Urothelium cell line (cell line): ENCODE measurements around the gene JMJD8.

Source experiments
- DNase-seq: peaks from one replicate; pipeline ENCODE4 v3.0.0; 2011; ENCODE audit warnings: low spot score, mixed read lengths
- FAIRE-seq: peaks from 2 replicates; lab custom pipeline; 2011; peaks lifted over from hg19 to GRCh38; lab: Jason Lieb, UNC

Gene JMJD8

DNA sequence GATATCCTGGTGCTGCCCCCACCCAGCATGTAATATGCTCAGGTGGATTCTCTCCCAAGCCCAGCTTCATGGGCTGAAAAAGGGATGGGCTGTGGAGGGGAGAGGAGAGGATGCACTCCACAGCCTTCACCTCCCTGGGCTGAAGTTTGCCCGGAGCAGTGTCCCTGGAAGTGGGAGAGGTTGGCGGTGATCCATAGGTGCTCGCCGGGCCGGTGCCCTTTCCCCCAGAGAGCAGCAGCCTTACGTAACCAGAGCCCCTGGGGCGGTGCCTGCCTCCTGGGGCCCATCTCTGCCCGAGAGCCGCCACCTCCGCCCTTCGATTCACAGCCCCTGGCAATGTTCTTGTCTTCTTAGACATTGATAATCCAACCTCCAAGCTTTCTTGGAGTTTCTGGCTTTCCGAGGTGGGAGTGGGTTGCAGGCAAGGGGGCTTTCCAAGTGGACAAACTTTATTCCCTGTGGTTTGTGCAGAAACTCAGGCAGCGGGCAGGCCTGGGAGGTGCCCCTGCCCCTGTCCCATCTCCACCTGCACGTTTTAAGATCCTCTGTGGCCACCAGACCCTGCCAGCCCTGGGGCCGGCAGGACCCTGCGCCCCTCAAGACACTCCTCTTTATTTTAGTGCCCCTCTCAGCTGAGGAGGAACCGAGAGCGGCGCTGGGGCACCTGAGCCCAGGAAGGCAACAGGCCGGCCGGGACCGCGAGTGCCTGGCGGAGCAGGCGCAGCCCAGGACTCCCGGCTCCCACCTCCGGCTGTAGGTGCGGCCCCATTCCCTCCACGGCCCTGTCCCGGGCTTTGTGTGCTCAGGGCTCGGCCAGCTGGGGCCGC lies 38.1 kb downstream of the JMJD8 start:
- DNase-seq (no peak), FAIRE-seq (no peak)

GRCh38 chr16:644556-644955 lies 39.6 kb downstream of the JMJD8 start:
- DNase-seq (no peak), FAIRE-seq (no peak)

GRCh38 chr16:643050-643368 lies 41.1 kb downstream of the JMJD8 start:
- no peak for DNase-seq
- no peak for FAIRE-seq

DNA sequence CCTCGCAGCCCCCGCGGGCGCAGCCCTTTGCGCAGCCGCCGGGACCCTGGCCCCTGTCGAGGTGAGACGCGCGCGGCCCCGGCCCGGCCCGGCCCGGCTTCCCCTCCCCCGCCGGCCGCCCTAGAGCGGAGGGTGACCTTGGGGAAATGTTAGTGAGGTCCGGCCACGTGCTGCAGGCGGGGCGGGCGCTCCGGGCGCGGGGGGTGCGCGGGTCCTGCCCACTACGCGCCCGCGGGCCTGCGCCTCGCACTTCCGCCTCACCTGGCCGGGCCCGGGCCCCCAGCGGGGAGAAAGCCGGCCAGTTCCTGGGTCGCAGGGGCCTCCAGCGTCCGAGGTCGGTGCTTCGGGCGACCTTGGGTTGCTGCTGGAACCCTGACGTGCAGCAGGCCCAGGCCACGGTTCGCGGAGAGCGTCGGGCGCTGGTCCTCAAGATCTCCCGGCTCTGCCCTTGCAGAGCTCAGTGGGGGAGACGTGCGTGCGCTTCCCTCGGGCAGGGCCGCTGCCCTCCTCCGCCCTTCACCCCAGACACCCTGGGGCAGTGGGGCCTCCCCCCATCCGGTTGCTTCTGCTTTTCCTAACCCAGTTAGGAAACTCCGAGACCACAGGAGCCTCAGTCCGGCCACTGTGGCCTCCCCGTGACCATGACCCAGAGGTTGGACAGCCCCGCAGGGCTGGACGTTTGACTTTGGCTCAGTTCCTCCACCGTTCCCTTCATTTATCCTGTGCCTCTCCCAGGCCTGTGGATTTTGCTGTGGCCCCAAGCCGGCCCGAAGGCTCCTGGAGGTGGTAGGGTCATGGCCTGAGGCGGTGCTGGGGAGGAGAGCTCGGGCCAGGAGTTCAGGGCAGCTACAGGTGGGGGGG lies 41.7 kb downstream of the JMJD8 start:
- DNase-seq (peak; percentile 48), FAIRE-seq (no peak)

DNA sequence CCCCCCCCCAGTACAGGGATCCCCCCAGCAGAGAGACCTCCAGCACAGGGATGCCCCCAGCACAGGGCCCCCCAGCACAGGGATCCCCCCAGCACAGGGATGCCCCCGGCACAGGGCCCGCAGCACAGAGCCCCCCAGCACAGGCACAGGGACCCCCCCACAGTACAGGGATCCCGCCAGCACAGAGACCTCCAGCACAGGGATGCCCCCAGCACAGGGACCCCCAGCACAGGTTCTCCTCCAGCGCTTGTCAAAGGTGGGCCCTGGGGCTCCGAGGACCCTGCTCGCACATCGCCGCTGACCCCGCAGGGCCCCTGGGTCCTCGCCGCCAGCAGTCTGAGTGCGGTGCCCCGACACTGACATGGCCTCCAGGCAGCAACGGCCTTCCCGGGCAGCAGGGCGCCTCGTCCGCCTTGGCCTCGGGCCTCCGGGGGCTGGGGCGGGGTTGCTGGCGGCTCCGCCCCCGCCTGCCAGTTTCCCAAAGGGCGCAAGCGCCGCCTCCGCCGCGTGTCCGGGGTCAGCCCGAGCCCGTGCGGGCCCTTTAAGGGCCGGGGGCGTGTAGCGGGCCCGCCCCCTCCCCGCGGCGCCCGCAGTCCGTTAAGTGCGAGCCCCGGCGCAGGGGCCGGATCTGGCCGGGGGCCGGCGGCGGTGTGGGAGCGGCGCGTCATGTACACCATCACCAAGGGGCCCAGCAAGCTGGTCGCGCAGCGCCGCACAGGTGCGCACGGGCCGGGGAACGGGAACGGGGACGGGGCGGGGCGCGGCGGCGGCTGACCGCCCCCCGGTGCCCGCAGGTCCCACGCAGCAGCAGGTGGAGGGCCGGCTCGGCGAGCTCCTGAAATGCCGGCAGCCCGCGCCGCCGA lies 42.6 kb downstream of the JMJD8 start, which contains the start of gene MCRIP2:
Gene MCRIP2 (plus strand): TSS at position 503 of the 863 bp plus-strand sequence. CDS start 164 bp downstream, at position 667.
- no peak for FAIRE-seq
- peak; percentile 88 for DNase-seq

DNA sequence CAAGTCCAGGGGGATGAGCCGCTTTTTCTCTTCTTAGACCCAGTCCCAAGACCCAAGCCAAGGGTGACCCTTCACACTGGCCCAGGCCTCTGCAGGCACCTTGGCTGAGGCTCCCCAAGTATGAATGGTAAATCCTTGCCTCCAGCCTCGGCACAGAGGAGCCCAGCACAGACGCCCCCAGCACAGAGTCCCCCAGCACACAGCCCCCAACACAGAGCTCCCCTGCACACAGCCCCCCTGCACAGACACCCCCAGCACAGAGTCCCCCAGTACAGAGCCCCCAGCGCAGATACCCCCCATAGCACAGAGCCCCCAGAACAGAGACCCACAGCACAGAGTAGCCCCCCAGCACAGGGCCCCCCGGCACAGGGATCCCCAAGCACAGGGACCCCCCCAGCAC lies 43.5 kb downstream of the JMJD8 start:
- no peak for DNase-seq
- no peak for FAIRE-seq

DNA sequence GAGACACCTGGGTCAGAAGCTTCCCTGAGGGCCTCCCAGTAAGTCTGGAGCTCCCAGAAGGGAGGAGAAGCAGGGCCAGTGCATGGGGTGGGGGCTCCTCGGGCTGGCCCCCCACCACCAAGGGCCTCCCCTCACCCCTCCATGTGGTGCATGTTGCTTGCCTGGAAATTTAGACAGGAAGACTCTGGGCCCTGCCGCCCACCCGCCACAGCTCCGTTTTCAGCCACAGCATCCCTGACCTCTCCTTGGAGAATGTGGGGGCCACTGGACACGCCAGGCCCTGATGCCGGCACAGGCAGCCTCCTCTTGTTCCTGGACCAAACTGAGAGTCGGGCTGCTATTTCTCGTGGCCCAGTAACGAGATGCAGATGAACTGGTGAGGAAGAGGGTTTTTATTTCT lies 45.3 kb downstream of the JMJD8 start:
- no peak for FAIRE-seq
- no peak for DNase-seq

- DNase-seq (no peak), FAIRE-seq (no peak)
Observed at GRCh38 chr16:638034-638543, 46.0 kb downstream of the JMJD8 start.

DNA sequence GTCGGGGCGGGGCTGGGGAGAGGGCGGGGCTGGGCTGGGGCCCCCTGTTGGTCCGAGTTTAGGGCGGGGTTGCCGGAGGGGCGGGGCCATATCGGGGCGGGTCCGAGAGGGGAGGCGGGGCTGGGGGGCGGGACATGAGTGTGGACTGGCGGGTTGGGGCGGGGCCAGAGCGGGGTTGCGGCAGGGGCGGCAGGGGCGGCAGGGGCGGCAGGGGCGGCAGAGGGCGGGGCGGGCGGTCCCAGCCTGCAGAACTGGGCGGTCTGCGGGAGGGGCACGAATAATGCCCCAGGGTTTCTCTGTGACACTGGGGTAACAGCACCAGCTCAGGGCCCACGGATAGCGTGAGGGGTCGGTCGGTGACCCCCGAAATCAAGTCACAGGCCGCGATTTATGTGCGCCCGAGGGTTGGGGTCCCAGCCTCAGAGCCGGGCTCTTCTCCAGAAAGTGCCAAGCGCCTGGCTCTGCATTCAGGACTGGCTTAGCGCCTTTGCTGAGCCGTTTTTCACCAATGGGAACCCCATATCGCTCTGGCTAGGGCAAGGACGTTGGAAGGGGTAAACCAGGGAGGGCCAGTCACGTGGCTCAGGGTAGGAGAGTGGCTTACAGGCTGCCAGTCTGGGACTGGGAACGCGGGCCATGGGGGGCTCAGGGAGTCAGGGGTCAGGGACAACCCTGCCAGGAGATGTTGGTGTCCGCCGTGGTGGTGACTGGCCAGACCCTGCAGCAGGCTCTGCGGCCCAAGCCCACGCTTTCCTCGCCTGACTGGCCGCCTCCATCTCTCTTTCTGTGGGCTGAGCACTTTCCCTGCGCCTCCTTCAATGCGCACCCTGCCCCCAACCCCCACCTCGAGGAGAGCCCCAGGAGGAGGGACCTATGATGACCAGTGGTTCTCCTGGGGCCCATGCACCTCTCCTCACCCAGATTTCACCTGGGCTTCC lies 46.8 kb downstream of the JMJD8 start:
- FAIRE-seq: peak; percentile 77
- DNase-seq: peak; percentile 98

DNA sequence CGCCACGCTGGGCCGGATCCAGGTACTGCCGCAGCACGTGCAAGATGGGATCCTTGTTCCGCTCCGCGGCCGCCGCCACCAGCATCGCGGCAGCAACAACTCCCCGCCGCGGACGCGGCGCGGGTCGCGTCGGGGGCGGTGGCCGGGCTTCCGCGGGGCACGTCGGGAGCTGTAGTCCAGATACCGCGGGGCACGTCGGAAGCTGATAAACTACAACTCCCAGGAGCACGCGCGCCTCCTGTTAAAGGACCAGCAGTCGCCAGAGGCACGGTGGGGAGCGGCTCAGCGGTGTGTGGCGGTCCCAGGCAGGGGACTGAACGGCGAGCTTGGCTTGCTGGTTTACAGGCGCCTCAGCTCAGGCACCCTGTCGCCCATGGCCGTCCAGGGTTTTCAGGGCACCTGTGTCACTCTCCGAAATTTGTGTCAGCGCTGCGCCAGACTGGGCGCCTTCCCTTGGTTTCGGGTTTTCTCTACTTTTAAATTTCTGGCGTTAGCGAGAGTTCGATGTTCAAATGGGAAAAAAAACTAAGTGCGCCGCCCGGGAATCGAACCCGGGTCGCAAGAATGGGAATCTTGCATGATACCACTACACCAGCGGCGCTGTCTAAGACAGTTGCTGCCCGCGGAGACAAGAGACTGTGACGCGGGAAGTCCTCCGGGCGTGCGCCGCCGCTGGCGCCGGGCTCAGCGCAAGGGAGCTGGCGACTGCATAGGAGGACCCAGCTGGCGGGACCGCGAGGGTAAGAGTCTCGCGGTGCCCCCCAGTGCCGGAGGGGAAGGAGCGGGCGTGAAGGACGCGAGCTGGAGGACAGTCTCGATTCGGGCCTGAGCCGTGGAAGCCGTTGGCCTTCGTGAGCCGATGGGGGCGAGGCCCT lies 47.7 kb downstream of the JMJD8 start, which contains the start of gene METTL26:
Gene METTL26 (minus strand): TSS at position 100 of the 875 bp plus-strand sequence. CDS start 15 bp downstream, at position 85.
- DNase-seq: peak; percentile 93
- FAIRE-seq: peak; percentile 89

GRCh38 chr16:635573-636205 lies 48.4 kb downstream of the JMJD8 start:
- FAIRE-seq: no peak
- no peak for DNase-seq

DNA sequence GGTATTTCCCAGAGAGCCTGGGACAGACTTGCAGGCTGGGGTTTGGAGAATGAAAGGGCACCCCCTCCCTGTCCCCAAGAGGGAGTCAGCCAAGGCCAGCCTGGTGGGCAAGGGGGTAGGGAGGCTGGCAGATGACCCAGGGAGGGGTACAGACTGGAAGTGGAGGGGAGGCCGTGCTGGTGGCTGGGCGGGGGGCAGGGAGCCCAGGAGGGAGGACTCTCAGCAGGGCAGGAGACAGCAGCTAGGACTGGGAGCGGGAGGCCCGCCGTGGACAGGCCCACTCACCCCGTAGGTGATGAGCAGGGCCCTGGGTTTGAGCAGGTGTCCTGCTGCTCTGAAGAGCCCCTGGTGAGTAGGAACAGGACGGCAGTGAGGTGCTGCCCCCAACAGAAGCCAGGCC lies 49.1 kb downstream of the JMJD8 start:
- FAIRE-seq (no peak), DNase-seq (no peak)

DNA sequence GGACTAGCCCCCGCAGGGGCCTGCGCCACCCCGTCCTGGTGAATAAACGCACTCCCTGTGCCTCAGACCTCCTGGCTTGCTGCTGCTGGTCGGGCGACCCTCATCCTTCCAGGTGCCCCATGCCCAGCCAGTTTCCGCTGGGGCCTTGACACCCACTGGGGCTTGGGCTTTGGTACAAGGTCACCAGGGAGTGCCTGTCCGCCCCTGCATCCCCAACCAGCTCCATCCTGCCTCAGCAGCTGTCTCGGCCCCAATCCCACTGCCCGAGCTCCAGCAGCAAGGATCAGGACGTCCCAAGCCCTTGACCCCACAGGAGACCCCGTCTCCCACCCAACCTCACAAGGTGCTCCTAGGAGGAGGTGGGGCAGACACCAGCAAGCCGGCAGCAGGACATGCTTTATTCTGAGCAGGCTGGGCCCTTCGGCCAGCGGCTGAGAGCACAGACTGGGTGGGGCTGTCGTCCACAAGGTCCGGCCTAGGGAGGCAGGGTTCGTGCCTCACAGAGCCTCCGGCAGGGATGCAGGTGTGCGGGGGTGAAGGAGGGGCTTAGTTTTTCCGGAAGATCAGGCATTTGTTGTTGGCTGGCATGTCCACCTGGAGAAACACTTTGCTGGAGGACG lies 50.0 kb downstream of the JMJD8 start:
- no peak for DNase-seq
- no peak for FAIRE-seq

DNA sequence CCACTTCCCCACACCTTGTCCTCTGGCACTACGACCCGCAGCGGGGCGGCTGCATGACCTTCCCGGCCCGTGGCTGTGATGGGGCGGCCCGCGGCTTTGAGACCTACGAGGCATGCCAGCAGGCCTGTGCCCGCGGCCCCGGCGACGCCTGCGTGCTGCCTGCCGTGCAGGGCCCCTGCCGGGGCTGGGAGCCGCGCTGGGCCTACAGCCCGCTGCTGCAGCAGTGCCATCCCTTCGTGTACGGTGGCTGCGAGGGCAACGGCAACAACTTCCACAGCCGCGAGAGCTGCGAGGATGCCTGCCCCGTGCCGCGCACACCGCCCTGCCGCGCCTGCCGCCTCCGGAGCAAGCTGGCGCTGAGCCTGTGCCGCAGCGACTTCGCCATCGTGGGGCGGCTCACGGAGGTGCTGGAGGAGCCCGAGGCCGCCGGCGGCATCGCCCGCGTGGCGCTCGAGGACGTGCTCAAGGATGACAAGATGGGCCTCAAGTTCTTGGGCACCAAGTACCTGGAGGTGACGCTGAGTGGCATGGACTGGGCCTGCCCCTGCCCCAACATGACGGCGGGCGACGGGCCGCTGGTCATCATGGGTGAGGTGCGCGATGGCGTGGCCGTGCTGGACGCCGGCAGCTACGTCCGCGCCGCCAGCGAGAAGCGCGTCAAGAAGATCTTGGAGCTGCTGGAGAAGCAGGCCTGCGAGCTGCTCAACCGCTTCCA lies 50.6 kb downstream of the JMJD8 start:
- DNase-seq (no peak), FAIRE-seq (no peak)

DNA sequence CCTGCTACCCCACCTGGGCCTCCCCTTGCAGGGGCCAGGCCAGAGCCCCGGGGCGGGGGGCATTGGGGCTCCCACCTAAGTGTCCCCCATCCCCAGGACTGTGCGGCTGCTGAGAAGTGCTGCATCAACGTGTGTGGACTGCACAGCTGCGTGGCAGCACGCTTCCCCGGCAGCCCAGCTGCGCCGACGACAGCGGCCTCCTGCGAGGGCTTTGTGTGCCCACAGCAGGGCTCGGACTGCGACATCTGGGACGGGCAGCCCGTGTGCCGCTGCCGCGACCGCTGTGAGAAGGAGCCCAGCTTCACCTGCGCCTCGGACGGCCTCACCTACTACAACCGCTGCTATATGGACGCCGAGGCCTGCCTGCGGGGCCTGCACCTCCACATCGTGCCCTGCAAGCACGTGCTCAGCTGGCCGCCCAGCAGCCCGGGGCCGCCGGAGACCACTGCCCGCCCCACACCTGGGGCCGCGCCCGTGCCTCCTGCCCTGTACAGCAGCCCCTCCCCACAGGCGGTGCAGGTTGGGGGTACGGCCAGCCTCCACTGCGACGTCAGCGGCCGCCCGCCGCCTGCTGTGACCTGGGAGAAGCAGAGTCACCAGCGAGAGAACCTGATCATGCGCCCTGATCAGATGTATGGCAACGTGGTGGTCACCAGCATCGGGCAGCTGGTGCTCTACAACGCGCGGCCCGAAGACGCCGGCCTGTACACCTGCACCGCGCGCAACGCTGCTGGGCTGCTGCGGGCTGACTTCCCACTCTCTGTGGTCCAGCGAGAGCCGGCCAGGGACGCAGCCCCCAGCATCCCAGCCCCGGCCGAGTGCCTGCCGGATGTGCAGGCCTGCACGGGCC lies 51.4 kb downstream of the JMJD8 start:
- FAIRE-seq: no peak
- no peak for DNase-seq

DNA sequence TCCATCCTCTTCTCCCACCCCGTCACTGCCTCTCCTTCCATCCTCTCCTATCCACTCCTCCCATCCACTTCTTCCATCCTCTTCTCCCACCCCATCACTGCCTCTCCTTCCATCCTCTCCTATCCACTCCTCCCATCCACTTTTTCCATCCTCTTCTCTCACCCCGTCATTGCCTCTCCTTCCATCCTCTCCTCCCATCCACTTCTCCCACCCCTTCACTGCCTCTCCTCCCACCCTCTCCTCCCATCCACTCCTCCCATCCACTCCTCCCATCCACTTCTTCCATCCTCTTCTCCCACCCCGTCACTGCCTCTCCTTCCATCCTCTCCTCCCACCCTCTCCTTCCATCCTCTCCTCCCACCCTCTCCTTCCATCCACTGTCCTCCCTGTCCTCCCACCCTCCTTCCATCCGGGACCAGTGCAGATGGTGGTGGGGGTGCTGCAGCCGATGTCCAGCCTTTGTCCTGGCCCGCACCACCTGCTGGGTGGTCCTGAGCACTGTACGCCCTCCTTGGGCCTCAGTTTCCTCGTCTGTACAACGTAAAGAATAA lies 52.3 kb downstream of the JMJD8 start:
- DNase-seq (no peak), FAIRE-seq (no peak)
